Stomach (tissue), 9 donors: ENCODE results near the gene CD101. TPM values are rescaled to one million over a fixed set of nuclear protein-coding genes. Genes with fewer than 3 reads are reported as not detected.

Experiments
- DNase-seq, 2 donors: peaks; one replicate each; pipeline versions ENCODE4 v3.0.0 to v3.0.0-alpha.2; 2013 to 2019
- H3K27ac ChIP-seq, 5 donors: fragments of 200-600 bp in 4 of 5; sonication (generic) in 4 of 5; one replicate each; pipeline ENCODE4 v1.5.1; 2013 to 2019; ENCODE audit warnings: mild to moderate bottlenecking in 1 of 5, moderate library complexity in 1 of 5
- H3K27me3 ChIP-seq, 3 donors: fragments of 200-600 bp; sonication (generic); one replicate each; pipeline ENCODE4 v1.5.1; 2017 to 2019; ENCODE audit warnings: mixed run types in 1 of 3
- H3K36me3 ChIP-seq, 4 donors: fragments of 200-600 bp; sonication (generic); 1 replicate in 3 of 4; 2 replicates in 1 of 4; pipeline ENCODE4 v1.5.1; 2016 to 2019
- H3K4me1 ChIP-seq, 4 donors: fragments of 200-600 bp; sonication (generic); one replicate each; pipeline ENCODE4 v1.5.1; 2016 to 2019
- H3K4me3 ChIP-seq, 4 donors: fragments of 200-600 bp; sonication (generic) in 3 of 4; one replicate each; pipeline ENCODE4 v1.5.1; 2016 to 2019; ENCODE audit warnings: mild to moderate bottlenecking in 1 of 4
- H3K9me3 ChIP-seq, 4 donors: fragments of 200-600 bp; sonication (generic); one replicate each; pipeline ENCODE4 v1.5.1; 2016 to 2019
- EP300 ChIP-seq: sonication (generic); formaldehyde crosslinking; IDR thresholded peaks from one replicate; pipeline ENCODE4 v1.6.1; 2017; ENCODE audit warnings: antibody characterized with exemption
- POLR2A ChIP-seq, 4 donors: fragments of 450-650 bp; IDR thresholded peaks; one replicate each; pipeline ENCODE4 v1.6.1; 2016; ENCODE audit warnings: antibody characterized with exemption in 4 of 4, control low read depth in 2 of 4, mild to moderate bottlenecking in 1 of 4, moderate library complexity in 1 of 4
- POLR2AphosphoS5 ChIP-seq, 3 donors: sonication (generic); formaldehyde crosslinking; IDR thresholded peaks; one replicate each; pipeline ENCODE4 v1.6.1; 2016; ENCODE audit warnings: antibody characterized with exemption in 3 of 3
- WGBS, 5 donors: extraction: QIAGEN DNeasy Blood & Tissue Kit in 3 of 5; methylation state at CpG; one replicate each; pipeline versions ENCODE4 v1.1.5 to v1.1.7; 2013 to 2018; 5-methylcytosine and 5-hydroxymethylcytosine counted together
- intact Hi-C: fragments of 100-400 bp; cut with DNase I; formaldehyde crosslinking; loops from one replicate; pipeline ENCODE4 v1.15.1; 2023; ENCODE audit warnings: low total_unique reads
- polyA plus RNA-seq, 3 donors: library from polyadenylated mRNA; stranded (reverse); fragments of 200-250 nt; gene quantifications; one replicate each; pipeline ENCODE4 v1.2.3, GENCODE V29; 2013
- total RNA-seq, 5 donors: library from RNA; depleted of rRNA; stranded (reverse); fragments of >200 nt; gene quantifications; one replicate each; pipeline versions ENCODE4 v1.1.0 to v1.2.3, GENCODE V29; 2014 to 2016
- TF ChIP-seq, protein P1 (sequence below), 7 experiments: fragments of 450-650 bp in 4 of 7; fragments of 200-600 bp in 3 of 7; sonication (generic) in 3 of 7; IDR thresholded peaks; one replicate each; pipeline ENCODE4 v1.5.1; 2016 to 2019; ENCODE audit warnings: antibody characterized with exemption in 7 of 7, control low read depth in 2 of 7, mild to moderate bottlenecking in 1 of 7
- donor health status: healthy with polysubstance abuse.
- donor health status: Bipolar disorder and iron deficiency.
- donor health status: healthy.

The CD101 gene
- total and polyA plus RNA-seq, 8 donors = 0.45 to 8.8 (median 1.8) TPM; not detected in 2

DNA sequence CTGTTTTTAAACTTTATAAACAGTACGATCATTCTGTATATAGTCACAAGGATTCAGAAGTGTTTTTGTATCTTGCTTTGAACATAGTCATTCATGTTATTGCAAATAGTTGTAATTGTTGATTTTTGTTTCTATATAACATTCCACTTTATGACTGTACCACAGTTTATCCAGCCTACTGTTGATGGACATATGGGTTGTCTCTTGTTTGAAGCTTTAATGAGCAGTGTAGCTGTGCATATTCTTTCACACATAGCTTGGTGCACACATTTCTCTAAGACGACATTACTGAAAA, 6.1 kb downstream of the CD101 start:
- Histone ChIP-seq H3K27me3 (no peaks in the 10 kb centered on the region), H3K4me1 (peaks cover 0 to 14% (median 0%) of the 10 kb centered on the region in 4 donors), H3K27ac (no peak overlapping the region), H3K9me3 (no peaks in the 10 kb centered on the region), H3K36me3 (no peaks in the 10 kb centered on the region), H3K4me3 (no peak overlapping the region)
- TF ChIP-seq POLR2A (IDR thresholded peaks at IDR 0.05) = no peak
- TF ChIP-seq POLR2AphosphoS5 (IDR thresholded peaks at IDR 0.05) = no peak
- no peak for TF ChIP-seq EP300
- TF ChIP-seq, protein P1, sequence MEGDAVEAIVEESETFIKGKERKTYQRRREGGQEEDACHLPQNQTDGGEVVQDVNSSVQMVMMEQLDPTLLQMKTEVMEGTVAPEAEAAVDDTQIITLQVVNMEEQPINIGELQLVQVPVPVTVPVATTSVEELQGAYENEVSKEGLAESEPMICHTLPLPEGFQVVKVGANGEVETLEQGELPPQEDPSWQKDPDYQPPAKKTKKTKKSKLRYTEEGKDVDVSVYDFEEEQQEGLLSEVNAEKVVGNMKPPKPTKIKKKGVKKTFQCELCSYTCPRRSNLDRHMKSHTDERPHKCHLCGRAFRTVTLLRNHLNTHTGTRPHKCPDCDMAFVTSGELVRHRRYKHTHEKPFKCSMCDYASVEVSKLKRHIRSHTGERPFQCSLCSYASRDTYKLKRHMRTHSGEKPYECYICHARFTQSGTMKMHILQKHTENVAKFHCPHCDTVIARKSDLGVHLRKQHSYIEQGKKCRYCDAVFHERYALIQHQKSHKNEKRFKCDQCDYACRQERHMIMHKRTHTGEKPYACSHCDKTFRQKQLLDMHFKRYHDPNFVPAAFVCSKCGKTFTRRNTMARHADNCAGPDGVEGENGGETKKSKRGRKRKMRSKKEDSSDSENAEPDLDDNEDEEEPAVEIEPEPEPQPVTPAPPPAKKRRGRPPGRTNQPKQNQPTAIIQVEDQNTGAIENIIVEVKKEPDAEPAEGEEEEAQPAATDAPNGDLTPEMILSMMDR (IDR thresholded peaks at IDR 0.05) = no peak
- no peak for DNase-seq
- intact Hi-C loops = no loop called here
- 84 to 96% (median 93%) methylated on average over 2 of the region's 2 CpGs for WGBS, 5 donors

DNA sequence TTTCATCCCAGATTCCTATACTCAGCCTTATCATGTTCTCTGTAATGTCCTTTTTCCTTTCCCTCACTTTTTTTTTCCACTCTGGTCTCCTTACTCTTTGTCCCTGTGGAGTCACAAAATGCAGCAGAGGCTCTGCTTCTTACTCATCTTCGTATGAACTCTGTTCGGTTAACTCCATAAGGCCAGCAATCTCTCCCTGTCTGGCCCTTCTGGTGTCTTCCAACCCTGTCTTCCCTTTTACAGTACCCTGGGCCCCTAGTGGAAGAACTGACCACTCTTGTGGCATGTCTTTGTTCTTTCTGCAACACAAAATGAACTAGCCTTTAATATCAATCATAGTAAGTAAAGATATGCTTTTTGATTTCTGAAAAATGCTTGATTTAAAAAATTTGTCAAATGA, 7.1 kb downstream of the CD101 start:
- WGBS, 5 donors = 69 to 87% (median 79%) methylated on average over 2 of the region's 2 CpGs
- Histone ChIP-seq H3K36me3 (no peaks in the 10 kb centered on the region), H3K4me3 (no peak overlapping the region), H3K9me3 (no peaks in the 10 kb centered on the region), H3K4me1 (peaks cover 0 to 14% (median 0%) of the 10 kb centered on the region in 4 donors), H3K27ac (no peak overlapping the region), H3K27me3 (no peaks in the 10 kb centered on the region)
- TF ChIP-seq, protein P1 (IDR thresholded peaks at IDR 0.05) = no peak
- TF ChIP-seq POLR2AphosphoS5 (IDR thresholded peaks at IDR 0.05) (no peak), POLR2A (IDR thresholded peaks at IDR 0.05) (no peak), EP300 (no peak)
- intact Hi-C loops = no loop called here
- no peak for DNase-seq

- Histone ChIP-seq H3K36me3 (no peaks in the 10 kb centered on the region), H3K27ac (no peak overlapping the region), H3K4me3 (no peak overlapping the region), H3K9me3 (no peaks in the 10 kb centered on the region), H3K4me1 (peaks cover 0 to 14% (median 0%) of the 10 kb centered on the region in 4 donors), H3K27me3 (no peaks in the 10 kb centered on the region)
- 68 to 78% (median 73%) methylated on average over 3 of the region's 3 CpGs for WGBS, 5 donors
- no peak for DNase-seq
- TF ChIP-seq POLR2AphosphoS5 (IDR thresholded peaks at IDR 0.05) = no peak
- TF ChIP-seq, protein P1 (IDR thresholded peaks at IDR 0.05) = no peak
- TF ChIP-seq EP300 = no peak
- no peak for TF ChIP-seq POLR2A (IDR thresholded peaks at IDR 0.05)
- intact Hi-C loops = no loop called here
Observed at GRCh38 chr1:117009132-117009531, 7.6 kb downstream of the CD101 start.

DNA sequence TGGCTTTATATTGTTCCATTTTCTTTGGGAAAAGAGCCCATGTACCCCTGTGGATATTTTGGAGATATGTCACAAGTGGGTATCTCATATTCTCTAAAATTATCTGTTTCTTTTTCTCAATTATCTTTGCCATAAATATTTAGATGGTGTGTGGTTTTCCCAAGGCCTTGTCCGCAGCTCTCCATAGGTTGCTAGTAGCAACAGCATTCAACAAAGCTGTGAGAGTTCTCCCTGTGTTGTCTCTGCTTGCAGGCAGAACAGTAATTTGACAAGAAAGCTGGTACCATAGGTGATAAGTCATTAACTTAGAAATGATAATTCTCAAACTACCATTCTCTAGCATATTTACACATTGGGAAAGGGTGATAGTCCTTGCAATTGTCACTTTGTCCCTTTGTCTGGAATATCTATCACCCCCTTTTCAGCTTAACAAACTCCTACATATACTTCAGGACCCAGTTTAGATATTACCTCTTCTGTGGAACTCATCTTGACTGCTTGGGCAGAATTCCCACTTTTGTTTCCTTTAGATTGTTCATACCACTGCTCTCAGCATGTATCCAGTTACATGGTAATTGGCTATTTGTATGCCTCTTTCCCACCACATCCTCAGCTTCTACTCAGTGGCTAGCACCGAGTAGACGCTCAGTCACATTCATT, 8.9 kb downstream of the CD101 start:
- H3K9me3 ChIP-seq = no peaks in the 10 kb centered on the region
- no peak for DNase-seq
- intact Hi-C loops = no loop called here
- TF ChIP-seq EP300 (no peak), POLR2A (IDR thresholded peaks at IDR 0.05) (no peak), POLR2AphosphoS5 (IDR thresholded peaks at IDR 0.05) (no peak)
- TF ChIP-seq, protein P1 (IDR thresholded peaks at IDR 0.05) = no peak
- peaks cover 0 to 14% (median 0%) of the 10 kb centered on the region in 4 donors for H3K4me1 ChIP-seq
- 89 to 95% (median 93%) methylated on average over 3 of the region's 3 CpGs for WGBS, 5 donors
- H3K27ac ChIP-seq = no peak overlapping the region
- H3K27me3 ChIP-seq = no peaks in the 10 kb centered on the region
- H3K4me3 ChIP-seq = no peak overlapping the region
- no peaks in the 10 kb centered on the region for H3K36me3 ChIP-seq
